HEK293 (cell line): ENCODE data around the gene SARS1.

Experiments used
- HOXD13 ChIP-seq: sonication (generic); formaldehyde crosslinking; IDR thresholded peaks from 2 replicates; pipeline ENCODE4 v1.8.0; 2022; ENCODE audit warnings: missing genetic modification reagents, borderline replicate concordance
- KLF1 ChIP-seq: fragments of 450-650 bp; formaldehyde crosslinking; IDR thresholded peaks from 2 replicates; pipeline ENCODE4 v1.5.1; 2016; ENCODE audit warnings: missing biosample characterization, missing genetic modification characterization
- MYNN ChIP-seq: fragments of 450-650 bp; formaldehyde crosslinking; IDR thresholded peaks from 2 replicates; pipeline ENCODE4 v1.5.1; 2016; ENCODE audit warnings: missing biosample characterization, missing genetic modification characterization, borderline replicate concordance
- RBAK ChIP-seq: fragments of 450-650 bp; formaldehyde crosslinking; IDR thresholded peaks from 2 replicates; pipeline ENCODE4 v1.5.1; 2016; ENCODE audit warnings: missing biosample characterization, missing genetic modification characterization
- SP3 ChIP-seq: fragments of 450-650 bp; formaldehyde crosslinking; IDR thresholded peaks from 2 replicates; pipeline ENCODE4 v1.5.1; 2016; ENCODE audit warnings: missing biosample characterization, missing genetic modification characterization
- ZBTB1 ChIP-seq: fragments of 450-650 bp; formaldehyde crosslinking; IDR thresholded peaks from 2 replicates; pipeline ENCODE4 v1.5.1; 2016; ENCODE audit warnings: missing biosample characterization, missing genetic modification characterization
- ZFHX2 ChIP-seq: fragments of 450-650 bp; formaldehyde crosslinking; conservative IDR thresholded peaks from 2 replicates; pipeline ENCODE4 v1.5.1; 2016; ENCODE audit warnings: missing biosample characterization, missing genetic modification characterization
- ZNF140 ChIP-seq: fragments of 450-650 bp; formaldehyde crosslinking; IDR thresholded peaks from 2 replicates; pipeline ENCODE4 v1.5.1; 2016; ENCODE audit warnings: missing biosample characterization, missing genetic modification characterization
- ZNF146 ChIP-seq: fragments of 450-650 bp; formaldehyde crosslinking; IDR thresholded peaks from 2 replicates; pipeline ENCODE4 v1.5.1; 2016; ENCODE audit warnings: missing biosample characterization, missing genetic modification characterization
- ZNF155 ChIP-seq: fragments of 450-650 bp; formaldehyde crosslinking; IDR thresholded peaks from 2 replicates; pipeline ENCODE4 v1.5.1; 2016; ENCODE audit warnings: missing biosample characterization, missing genetic modification characterization
- ZNF157 ChIP-seq: fragments of 450-650 bp; formaldehyde crosslinking; IDR thresholded peaks from 2 replicates; pipeline ENCODE4 v1.5.1; 2016; ENCODE audit warnings: missing biosample characterization, missing genetic modification characterization
- ZNF169 ChIP-seq: fragments of 450-650 bp; formaldehyde crosslinking; IDR thresholded peaks from 2 replicates; pipeline ENCODE4 v1.5.1; 2016; ENCODE audit warnings: missing biosample characterization, missing genetic modification characterization
- ZNF174 ChIP-seq: fragments of 450-650 bp; formaldehyde crosslinking; IDR thresholded peaks from 2 replicates; pipeline ENCODE4 v1.5.0; 2017; ENCODE audit warnings: missing biosample characterization, mild to moderate bottlenecking, missing genetic modification characterization
- ZNF23 ChIP-seq: fragments of 450-650 bp; formaldehyde crosslinking; IDR thresholded peaks from 2 replicates; pipeline ENCODE4 v1.5.1; 2016; ENCODE audit warnings: missing biosample characterization, missing genetic modification characterization, borderline replicate concordance
- ZNF266 ChIP-seq: fragments of 450-650 bp; formaldehyde crosslinking; IDR thresholded peaks from 2 replicates; pipeline ENCODE4 v1.5.1; 2016; ENCODE audit warnings: missing biosample characterization, missing genetic modification characterization, low read depth
- ZNF366 ChIP-seq: fragments of 450-650 bp; formaldehyde crosslinking; conservative IDR thresholded peaks from 2 replicates; pipeline ENCODE4 v1.5.1; 2016; ENCODE audit warnings: missing biosample characterization, missing genetic modification characterization
- ZNF394 ChIP-seq: fragments of 450-650 bp; formaldehyde crosslinking; IDR thresholded peaks from 2 replicates; pipeline ENCODE4 v1.5.1; 2016; ENCODE audit warnings: missing biosample characterization, missing genetic modification characterization, mild to moderate bottlenecking, moderate library complexity, borderline replicate concordance
- ZNF473 ChIP-seq: fragments of 450-650 bp; formaldehyde crosslinking; IDR thresholded peaks from 2 replicates; pipeline ENCODE4 v1.5.1; 2017; ENCODE audit warnings: missing biosample characterization, missing genetic modification characterization
- ZNF529 ChIP-seq: fragments of 450-650 bp; formaldehyde crosslinking; IDR thresholded peaks from 2 replicates; pipeline ENCODE4 v1.5.1; 2017; ENCODE audit warnings: missing genetic modification characterization, missing biosample characterization; ENCODE audit not compliant: insufficient replicate concordance
- ZNF530 ChIP-seq: fragments of 450-650 bp; formaldehyde crosslinking; IDR thresholded peaks from 2 replicates; pipeline ENCODE4 v1.5.1; 2016; ENCODE audit warnings: low read depth, missing biosample characterization, missing genetic modification characterization
- ZNF596 ChIP-seq: fragments of 450-650 bp; IDR thresholded peaks from 2 replicates; pipeline ENCODE4 v1.5.0; 2018; ENCODE audit warnings: missing biosample characterization, mild to moderate bottlenecking, missing genetic modification characterization, moderate library complexity
- ZNF654 ChIP-seq: fragments of 450-650 bp; formaldehyde crosslinking; IDR thresholded peaks from 2 replicates; pipeline ENCODE4 v1.5.1; 2016; ENCODE audit warnings: low read depth, missing biosample characterization, missing genetic modification characterization
- ZNF664 ChIP-seq: fragments of 450-650 bp; formaldehyde crosslinking; IDR thresholded peaks from 2 replicates; pipeline ENCODE4 v1.5.1; 2016; ENCODE audit warnings: missing biosample characterization, missing genetic modification characterization
- ZNF670 ChIP-seq: fragments of 450-650 bp; formaldehyde crosslinking; IDR thresholded peaks from 2 replicates; pipeline ENCODE4 v1.5.1; 2016; ENCODE audit warnings: missing biosample characterization, missing genetic modification characterization, low read depth
- ZNF837 ChIP-seq: fragments of 450-650 bp; formaldehyde crosslinking; IDR thresholded peaks from 2 replicates; pipeline ENCODE4 v1.5.1; 2016; ENCODE audit warnings: missing biosample characterization, missing genetic modification characterization
- ZSCAN30 ChIP-seq: fragments of 450-650 bp; IDR thresholded peaks from 2 replicates; pipeline ENCODE4 v1.5.1; 2018; ENCODE audit warnings: missing biosample characterization, mild to moderate bottlenecking, missing genetic modification characterization, moderate library complexity
- TF ChIP-seq, protein P1 (sequence below): fragments of 450-650 bp; formaldehyde crosslinking; IDR thresholded peaks from 2 replicates; pipeline ENCODE4 v1.5.1; 2016; ENCODE audit warnings: missing biosample characterization, missing genetic modification characterization
- TF ChIP-seq, protein P2 (sequence below): fragments of 450-650 bp; IDR thresholded peaks from 2 replicates; pipeline ENCODE4 v1.5.1; 2018; ENCODE audit warnings: missing biosample characterization, missing genetic modification characterization
- TF ChIP-seq, protein P3 (sequence below): fragments of 450-650 bp; formaldehyde crosslinking; IDR thresholded peaks from 2 replicates; pipeline ENCODE4 v1.5.1; 2016; ENCODE audit warnings: missing biosample characterization, missing genetic modification characterization
- TF ChIP-seq, protein P4 (sequence below): fragments of 450-650 bp; formaldehyde crosslinking; IDR thresholded peaks from 2 replicates; pipeline ENCODE4 v1.5.1; 2017; ENCODE audit warnings: missing biosample characterization, missing genetic modification characterization

Gene SARS1

GRCh38 chr1:109213824-109214693 is at the start of gene SARS1 (continued):
- TF ChIP-seq, protein P1, sequence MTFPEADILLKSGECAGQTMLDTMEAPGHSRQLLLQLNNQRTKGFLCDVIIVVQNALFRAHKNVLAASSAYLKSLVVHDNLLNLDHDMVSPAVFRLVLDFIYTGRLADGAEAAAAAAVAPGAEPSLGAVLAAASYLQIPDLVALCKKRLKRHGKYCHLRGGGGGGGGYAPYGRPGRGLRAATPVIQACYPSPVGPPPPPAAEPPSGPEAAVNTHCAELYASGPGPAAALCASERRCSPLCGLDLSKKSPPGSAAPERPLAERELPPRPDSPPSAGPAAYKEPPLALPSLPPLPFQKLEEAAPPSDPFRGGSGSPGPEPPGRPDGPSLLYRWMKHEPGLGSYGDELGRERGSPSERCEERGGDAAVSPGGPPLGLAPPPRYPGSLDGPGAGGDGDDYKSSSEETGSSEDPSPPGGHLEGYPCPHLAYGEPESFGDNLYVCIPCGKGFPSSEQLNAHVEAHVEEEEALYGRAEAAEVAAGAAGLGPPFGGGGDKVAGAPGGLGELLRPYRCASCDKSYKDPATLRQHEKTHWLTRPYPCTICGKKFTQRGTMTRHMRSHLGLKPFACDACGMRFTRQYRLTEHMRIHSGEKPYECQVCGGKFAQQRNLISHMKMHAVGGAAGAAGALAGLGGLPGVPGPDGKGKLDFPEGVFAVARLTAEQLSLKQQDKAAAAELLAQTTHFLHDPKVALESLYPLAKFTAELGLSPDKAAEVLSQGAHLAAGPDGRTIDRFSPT (tag by site-specific recombination), result no peak
- TF ChIP-seq ZNF174 (no peak), ZNF155 (tag by site-specific recombination) (no peak), ZNF23 (no peak), ZNF169 (tag by site-specific recombination) (no peak), ZNF394 (tag by site-specific recombination) (no peak), ZNF596 (tag by site-specific recombination) (no peak), ZNF146 (tag by site-specific recombination) (no peak), ZNF530 (tag by site-specific recombination) (no peak), SP3 (peak; percentile 17), ZNF654 (tag by site-specific recombination) (no peak), MYNN (no peak), ZSCAN30 (no peak), ZNF140 (no peak), HOXD13 (CRISPR knock-in tag) (0 out of 2 replicates have a peak, but pooled peaks have one; percentile 14), KLF1 (tag by site-specific recombination) (peak; percentile 99), ZNF266 (tag by site-specific recombination) (no peak), ZNF670 (no peak), ZNF529 (no peak), ZBTB1 (no peak), ZNF664 (tag by site-specific recombination) (no peak), ZNF837 (tag by site-specific recombination) (no peak), ZFHX2 (tag by site-specific recombination) (no peak), RBAK (tag by site-specific recombination) (no peak), ZNF157 (tag by site-specific recombination) (no peak), ZNF366 (tag by site-specific recombination) (0 out of 2 replicates have a peak, but pooled peaks have one; percentile 13), ZNF473 (tag by site-specific recombination) (no peak)
- TF ChIP-seq, protein P2, sequence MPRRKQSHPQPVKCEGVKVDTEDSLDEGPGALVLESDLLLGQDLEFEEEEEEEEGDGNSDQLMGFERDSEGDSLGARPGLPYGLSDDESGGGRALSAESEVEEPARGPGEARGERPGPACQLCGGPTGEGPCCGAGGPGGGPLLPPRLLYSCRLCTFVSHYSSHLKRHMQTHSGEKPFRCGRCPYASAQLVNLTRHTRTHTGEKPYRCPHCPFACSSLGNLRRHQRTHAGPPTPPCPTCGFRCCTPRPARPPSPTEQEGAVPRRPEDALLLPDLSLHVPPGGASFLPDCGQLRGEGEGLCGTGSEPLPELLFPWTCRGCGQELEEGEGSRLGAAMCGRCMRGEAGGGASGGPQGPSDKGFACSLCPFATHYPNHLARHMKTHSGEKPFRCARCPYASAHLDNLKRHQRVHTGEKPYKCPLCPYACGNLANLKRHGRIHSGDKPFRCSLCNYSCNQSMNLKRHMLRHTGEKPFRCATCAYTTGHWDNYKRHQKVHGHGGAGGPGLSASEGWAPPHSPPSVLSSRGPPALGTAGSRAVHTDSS (tag by site-specific recombination), result no peak
- TF ChIP-seq, protein P3, sequence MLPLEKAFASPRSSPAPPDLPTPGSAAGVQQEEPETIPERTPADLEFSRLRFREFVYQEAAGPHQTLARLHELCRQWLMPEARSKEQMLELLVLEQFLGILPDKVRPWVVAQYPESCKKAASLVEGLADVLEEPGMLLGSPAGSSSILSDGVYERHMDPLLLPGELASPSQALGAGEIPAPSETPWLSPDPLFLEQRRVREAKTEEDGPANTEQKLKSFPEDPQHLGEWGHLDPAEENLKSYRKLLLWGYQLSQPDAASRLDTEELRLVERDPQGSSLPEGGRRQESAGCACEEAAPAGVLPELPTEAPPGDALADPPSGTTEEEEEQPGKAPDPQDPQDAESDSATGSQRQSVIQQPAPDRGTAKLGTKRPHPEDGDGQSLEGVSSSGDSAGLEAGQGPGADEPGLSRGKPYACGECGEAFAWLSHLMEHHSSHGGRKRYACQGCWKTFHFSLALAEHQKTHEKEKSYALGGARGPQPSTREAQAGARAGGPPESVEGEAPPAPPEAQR (tag by site-specific recombination), result no peak
- TF ChIP-seq, protein P4, sequence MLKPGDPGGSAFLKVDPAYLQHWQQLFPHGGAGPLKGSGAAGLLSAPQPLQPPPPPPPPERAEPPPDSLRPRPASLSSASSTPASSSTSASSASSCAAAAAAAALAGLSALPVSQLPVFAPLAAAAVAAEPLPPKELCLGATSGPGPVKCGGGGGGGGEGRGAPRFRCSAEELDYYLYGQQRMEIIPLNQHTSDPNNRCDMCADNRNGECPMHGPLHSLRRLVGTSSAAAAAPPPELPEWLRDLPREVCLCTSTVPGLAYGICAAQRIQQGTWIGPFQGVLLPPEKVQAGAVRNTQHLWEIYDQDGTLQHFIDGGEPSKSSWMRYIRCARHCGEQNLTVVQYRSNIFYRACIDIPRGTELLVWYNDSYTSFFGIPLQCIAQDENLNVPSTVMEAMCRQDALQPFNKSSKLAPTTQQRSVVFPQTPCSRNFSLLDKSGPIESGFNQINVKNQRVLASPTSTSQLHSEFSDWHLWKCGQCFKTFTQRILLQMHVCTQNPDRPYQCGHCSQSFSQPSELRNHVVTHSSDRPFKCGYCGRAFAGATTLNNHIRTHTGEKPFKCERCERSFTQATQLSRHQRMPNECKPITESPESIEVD, result no peak
